HG03571 (cell line): Measurements from ENCODE around the gene NDUFS8.
"Not testable (repeated sequence)": the region's sequence is repeated elsewhere in the genome, so short reads cannot be mapped to it uniquely, and the experiment has no call there.

Experiments
- ATAC-seq: cut with Tn5 transposase; IDR thresholded peaks from one replicate; pipeline ENCODE4 v1.9.1; 2021; ENCODE audit not compliant: unreplicated experiment

The NDUFS8 gene

GRCh38 chr11:68030318-68031143 lies at the start of gene NDUFS8:
Gene NDUFS8, plus strand, starts transcription at chr11:68030681. Its CDS starts 1,471 bp downstream, at chr11:68032152.
- ATAC-seq, result peak; percentile 81

- ATAC-seq, result not testable (repeated sequence)
Observed at GRCh38 chr11:67981226-67981625, 49.3 kb upstream of the NDUFS8 start.

GRCh38 chr11:67982255-67982857 lies 48.1 kb upstream of the NDUFS8 start:
- not testable (repeated sequence) for ATAC-seq

GRCh38 chr11:67983951-67984350 lies 46.5 kb upstream of the NDUFS8 start:
- ATAC-seq, result no peak

GRCh38 chr11:67985302-67985701 lies 45.2 kb upstream of the NDUFS8 start:
- ATAC-seq, result not testable (repeated sequence)

GRCh38 chr11:67990546-67991346 lies 39.7 kb upstream of the NDUFS8 start:
- not testable (repeated sequence) for ATAC-seq

- ATAC-seq, result not testable (repeated sequence)
Observed at GRCh38 chr11:67991347-67992121, 38.9 kb upstream of the NDUFS8 start.

- ATAC-seq, result not testable (repeated sequence)
Observed at GRCh38 chr11:67993821-67994220, 36.7 kb upstream of the NDUFS8 start.

- not testable (repeated sequence) for ATAC-seq
Observed at GRCh38 chr11:67994387-67994786, 36.1 kb upstream of the NDUFS8 start.

- ATAC-seq, result not testable (repeated sequence)
Observed at GRCh38 chr11:67995129-67995528, 35.4 kb upstream of the NDUFS8 start.

- ATAC-seq, result not testable (repeated sequence)
Observed at GRCh38 chr11:67995579-67995978, 34.9 kb upstream of the NDUFS8 start.

GRCh38 chr11:67996051-67996450 lies 34.4 kb upstream of the NDUFS8 start:
- no peak for ATAC-seq

- ATAC-seq, result no peak
Observed at GRCh38 chr11:67996622-67997474, 33.6 kb upstream of the NDUFS8 start.

GRCh38 chr11:67997475-67997921 lies 33.0 kb upstream of the NDUFS8 start:
- no peak for ATAC-seq

GRCh38 chr11:67998150-67999045 lies 32.1 kb upstream of the NDUFS8 start:
- no peak for ATAC-seq

- no peak for ATAC-seq
Observed at GRCh38 chr11:67999201-67999629, 31.3 kb upstream of the NDUFS8 start.

- ATAC-seq, result no peak
Observed at GRCh38 chr11:67999704-68000103, 30.8 kb upstream of the NDUFS8 start.

- no peak for ATAC-seq
Observed at GRCh38 chr11:68002575-68002937, 27.9 kb upstream of the NDUFS8 start.
